Fibroblast of villous mesenchyme (primary cell): ENCODE results near the gene RCHY1. TPM values are rescaled to one million over a fixed set of nuclear protein-coding genes. Genes with fewer than 3 reads are reported as not detected.

Experiments used
- total RNA-seq: library from RNA; depleted of rRNA; stranded (reverse); fragments of >200 nt; gene quantifications from 2 replicates; pipeline ENCODE4 v1.2.3, GENCODE V29; 2012

RCHY1 gene
- total RNA-seq, 1 donor, result 43.2 TPM

Other genes starting within 250 kb of the RCHY1 start
- gene THAP6, start 70 bp upstream of the RCHY1 start, total RNA-seq, result 11.0 and 18.1 TPM in 2 replicates
- not detected in 2 replicates for gene ODAPH, start 41.7 kb upstream of the RCHY1 start, total RNA-seq
- gene CDKL2, start 116.1 kb upstream of the RCHY1 start, total RNA-seq, result 0.32 and 1.3 TPM in 2 replicates
- 139 and 209 TPM in 2 replicates for gene G3BP2, start 159.0 kb upstream of the RCHY1 start, total RNA-seq
- 105 and 203 TPM in 2 replicates for gene USO1, start 210.2 kb upstream of the RCHY1 start, total RNA-seq